ENCODE measurements around the gene CD99.

- TF ChIP-seq, protein P1, sequence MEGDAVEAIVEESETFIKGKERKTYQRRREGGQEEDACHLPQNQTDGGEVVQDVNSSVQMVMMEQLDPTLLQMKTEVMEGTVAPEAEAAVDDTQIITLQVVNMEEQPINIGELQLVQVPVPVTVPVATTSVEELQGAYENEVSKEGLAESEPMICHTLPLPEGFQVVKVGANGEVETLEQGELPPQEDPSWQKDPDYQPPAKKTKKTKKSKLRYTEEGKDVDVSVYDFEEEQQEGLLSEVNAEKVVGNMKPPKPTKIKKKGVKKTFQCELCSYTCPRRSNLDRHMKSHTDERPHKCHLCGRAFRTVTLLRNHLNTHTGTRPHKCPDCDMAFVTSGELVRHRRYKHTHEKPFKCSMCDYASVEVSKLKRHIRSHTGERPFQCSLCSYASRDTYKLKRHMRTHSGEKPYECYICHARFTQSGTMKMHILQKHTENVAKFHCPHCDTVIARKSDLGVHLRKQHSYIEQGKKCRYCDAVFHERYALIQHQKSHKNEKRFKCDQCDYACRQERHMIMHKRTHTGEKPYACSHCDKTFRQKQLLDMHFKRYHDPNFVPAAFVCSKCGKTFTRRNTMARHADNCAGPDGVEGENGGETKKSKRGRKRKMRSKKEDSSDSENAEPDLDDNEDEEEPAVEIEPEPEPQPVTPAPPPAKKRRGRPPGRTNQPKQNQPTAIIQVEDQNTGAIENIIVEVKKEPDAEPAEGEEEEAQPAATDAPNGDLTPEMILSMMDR (IDR thresholded peaks at IDR 0.05) = no peak
- TF ChIP-seq POLR2A (IDR thresholded peaks at IDR 0.05) = no peak
These were observed 45.5 kb upstream of the CD99 start for GRCh38 chrX:2645563-2645962.
